ENCODE measurements around the gene FOXF2.

The FOXF2 gene

DNA sequence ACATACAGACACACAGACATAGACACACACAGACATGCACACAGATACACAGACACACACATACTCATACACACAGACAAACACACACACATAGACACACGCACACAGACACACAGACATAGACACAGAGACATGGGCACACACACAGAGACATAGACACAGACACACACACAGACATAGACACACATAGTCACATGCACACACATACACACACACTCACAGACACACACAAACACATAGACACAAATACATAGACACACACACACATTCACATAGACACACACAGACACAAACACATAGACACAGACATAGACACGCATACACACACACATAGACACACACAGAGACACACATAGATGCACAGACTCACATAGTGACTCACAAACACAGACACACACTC, 13.5 kb downstream of the FOXF2 start:
- H3K9me3 ChIP-seq (ENCODE audit: severe bottlenecking) = no peaks in the 10 kb centered on the region
- H3K4me3 ChIP-seq (ENCODE audit: low read depth, low read length) = no peak overlapping the region
- H3K27me3 ChIP-seq (ENCODE audit: insufficient read depth, low read depth, severe bottlenecking) = peaks cover 29% of the 10 kb centered on the region
- DNase-seq = no peak
- H3K27ac ChIP-seq = no peak overlapping the region
- H3K36me3 ChIP-seq = no peaks in the 10 kb centered on the region
- TF ChIP-seq, protein P1, sequence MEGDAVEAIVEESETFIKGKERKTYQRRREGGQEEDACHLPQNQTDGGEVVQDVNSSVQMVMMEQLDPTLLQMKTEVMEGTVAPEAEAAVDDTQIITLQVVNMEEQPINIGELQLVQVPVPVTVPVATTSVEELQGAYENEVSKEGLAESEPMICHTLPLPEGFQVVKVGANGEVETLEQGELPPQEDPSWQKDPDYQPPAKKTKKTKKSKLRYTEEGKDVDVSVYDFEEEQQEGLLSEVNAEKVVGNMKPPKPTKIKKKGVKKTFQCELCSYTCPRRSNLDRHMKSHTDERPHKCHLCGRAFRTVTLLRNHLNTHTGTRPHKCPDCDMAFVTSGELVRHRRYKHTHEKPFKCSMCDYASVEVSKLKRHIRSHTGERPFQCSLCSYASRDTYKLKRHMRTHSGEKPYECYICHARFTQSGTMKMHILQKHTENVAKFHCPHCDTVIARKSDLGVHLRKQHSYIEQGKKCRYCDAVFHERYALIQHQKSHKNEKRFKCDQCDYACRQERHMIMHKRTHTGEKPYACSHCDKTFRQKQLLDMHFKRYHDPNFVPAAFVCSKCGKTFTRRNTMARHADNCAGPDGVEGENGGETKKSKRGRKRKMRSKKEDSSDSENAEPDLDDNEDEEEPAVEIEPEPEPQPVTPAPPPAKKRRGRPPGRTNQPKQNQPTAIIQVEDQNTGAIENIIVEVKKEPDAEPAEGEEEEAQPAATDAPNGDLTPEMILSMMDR (IDR thresholded peaks at IDR 0.05; ENCODE audit: low read depth, low read length) = no peak

DNA sequence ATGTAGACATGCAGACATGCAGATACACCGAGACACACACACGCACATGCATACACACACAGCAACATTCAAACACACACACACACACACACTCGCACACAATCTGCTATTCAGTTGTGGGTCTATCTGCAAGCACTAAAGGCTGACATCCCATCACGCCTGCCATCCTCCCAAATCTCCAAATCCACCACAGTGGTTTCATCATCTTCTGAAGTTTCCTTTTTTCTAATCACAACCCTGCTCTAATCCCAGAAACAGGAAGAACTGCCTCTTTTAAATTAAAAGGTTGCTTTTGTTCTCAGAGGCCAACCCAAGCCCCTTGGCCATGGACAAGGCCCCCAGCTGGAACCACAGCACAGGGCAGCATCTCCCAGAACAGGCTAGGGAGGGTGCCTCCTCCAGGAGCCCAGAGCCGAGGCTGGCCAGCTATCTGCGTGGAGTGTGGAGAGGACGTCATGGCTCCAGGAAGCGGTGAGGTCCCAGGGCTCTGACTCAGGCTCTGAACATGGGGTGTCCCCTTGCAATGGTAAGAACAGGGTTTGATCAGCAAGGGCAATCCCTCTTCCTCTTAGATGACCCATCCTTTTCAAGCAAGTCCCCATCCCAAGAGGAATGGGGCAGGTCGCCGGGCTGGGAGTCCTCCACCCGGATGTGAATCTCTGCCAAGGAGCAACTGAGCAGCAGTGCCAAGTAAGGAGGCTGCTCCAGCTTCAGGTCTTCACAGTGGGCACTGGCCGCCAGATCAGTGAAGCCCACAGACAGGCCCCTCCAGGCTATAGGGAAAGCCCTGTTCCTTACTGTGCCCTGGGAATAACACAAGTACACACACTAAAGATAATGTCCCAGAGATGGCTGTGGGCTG, 14.7 kb downstream of the FOXF2 start:
- no peak overlapping the region for H3K4me3 ChIP-seq (ENCODE audit: low read depth, low read length)
- DNase-seq = no peak
- H3K36me3 ChIP-seq = no peaks in the 10 kb centered on the region
- TF ChIP-seq, protein P1 (IDR thresholded peaks at IDR 0.05; ENCODE audit: low read depth, low read length) = no peak
- H3K9me3 ChIP-seq (ENCODE audit: severe bottlenecking) = no peaks in the 10 kb centered on the region
- H3K27me3 ChIP-seq (ENCODE audit: insufficient read depth, low read depth, severe bottlenecking) = peaks cover 17% of the 10 kb centered on the region
- no peak overlapping the region for H3K27ac ChIP-seq

DNA sequence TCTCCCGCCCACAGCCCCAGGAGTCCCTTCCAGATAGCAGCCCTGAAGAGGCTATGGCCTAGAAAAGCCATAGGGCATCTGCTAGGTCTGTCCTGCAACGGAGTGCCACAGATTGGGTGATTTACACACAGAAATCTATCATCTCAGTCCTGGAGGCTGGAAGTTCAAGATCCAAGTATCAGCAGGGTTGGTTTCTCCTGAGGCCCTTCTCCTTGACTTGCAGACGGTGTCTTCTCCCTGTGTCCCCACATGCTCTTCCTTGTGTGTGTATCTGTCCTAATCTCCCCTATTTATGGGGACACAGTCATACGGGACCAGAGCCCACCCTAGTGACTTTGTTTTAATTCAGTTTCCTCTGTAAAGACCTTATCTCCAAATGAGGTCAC, 15.3 kb downstream of the FOXF2 start:
- Histone ChIP-seq H3K36me3 (no peaks in the 10 kb centered on the region), H3K4me3 (ENCODE audit: low read depth, low read length) (no peak overlapping the region), H3K27me3 (ENCODE audit: insufficient read depth, low read depth, severe bottlenecking) (peaks cover 11% of the 10 kb centered on the region), H3K9me3 (ENCODE audit: severe bottlenecking) (no peaks in the 10 kb centered on the region), H3K27ac (no peak overlapping the region)
- TF ChIP-seq, protein P1 (IDR thresholded peaks at IDR 0.05; ENCODE audit: low read depth, low read length) = no peak
- no peak for DNase-seq

DNA sequence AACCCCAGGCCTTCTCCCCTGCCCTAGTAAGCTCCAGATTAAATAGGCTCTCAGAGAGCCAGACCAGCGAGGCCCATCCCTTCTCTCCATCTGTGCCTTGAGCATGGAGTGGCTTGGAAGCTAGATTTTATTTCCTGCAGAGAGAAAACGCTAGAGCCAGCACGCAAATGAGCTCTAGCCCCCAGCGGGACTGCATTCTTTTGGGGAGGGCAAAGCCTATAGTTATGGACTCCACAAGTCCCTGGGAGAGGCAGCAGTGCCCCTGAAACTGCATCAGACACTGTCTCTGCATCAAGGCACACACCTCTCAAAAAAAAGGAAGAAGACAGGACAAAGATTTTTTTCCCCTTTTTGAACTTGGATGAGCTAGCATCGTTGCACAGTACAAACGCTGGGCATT, 15.8 kb downstream of the FOXF2 start:
- no peaks in the 10 kb centered on the region for H3K9me3 ChIP-seq (ENCODE audit: severe bottlenecking)
- no peak overlapping the region for H3K4me3 ChIP-seq (ENCODE audit: low read depth, low read length)
- H3K36me3 ChIP-seq = no peaks in the 10 kb centered on the region
- TF ChIP-seq, protein P1 (IDR thresholded peaks at IDR 0.05; ENCODE audit: low read depth, low read length) = no peak
- H3K27me3 ChIP-seq (ENCODE audit: insufficient read depth, low read depth, severe bottlenecking) = peaks cover 7% of the 10 kb centered on the region
- DNase-seq = no peak
- H3K27ac ChIP-seq = no peak overlapping the region

DNA sequence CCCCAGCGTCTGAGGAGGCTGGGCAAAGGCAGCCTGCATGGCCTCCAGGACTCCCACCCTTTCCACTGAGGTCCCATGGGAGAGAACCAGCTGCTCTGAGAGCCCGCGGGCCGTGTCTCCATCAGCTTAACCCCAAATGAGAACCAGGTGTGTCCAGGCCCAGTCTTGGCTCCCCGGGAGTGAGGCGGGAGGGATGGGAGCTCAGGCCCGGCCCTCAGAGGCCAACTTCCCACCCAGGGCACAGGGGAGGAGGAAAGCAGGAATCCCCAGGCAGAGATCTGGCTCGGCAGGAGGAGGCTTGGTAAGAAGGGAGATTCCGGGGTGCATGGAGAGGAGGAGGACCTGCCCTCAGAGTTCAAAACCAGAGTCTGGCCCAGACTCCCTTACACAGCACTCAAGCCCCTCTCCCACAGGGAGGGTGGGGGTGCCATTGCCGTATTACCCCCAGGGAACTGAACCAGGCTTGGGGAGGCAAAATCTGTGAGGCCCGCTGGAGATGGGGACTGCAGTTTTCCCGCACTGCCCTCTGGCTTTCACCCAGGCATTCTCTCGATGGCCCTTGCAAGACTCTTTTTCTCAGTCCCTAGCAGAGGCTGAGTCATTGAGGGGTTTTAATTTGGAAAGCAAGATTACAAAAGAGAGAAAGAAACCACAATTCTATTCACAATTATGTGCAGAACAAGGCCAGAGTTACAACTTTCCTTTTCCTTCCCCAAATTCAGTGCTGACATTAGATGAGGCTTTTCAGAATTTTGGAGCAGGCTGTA, 17.1 kb downstream of the FOXF2 start:
- Histone ChIP-seq H3K36me3 (no peaks in the 10 kb centered on the region), H3K27ac (no peak overlapping the region), H3K27me3 (ENCODE audit: insufficient read depth, low read depth, severe bottlenecking) (no peaks in the 10 kb centered on the region), H3K9me3 (ENCODE audit: severe bottlenecking) (no peaks in the 10 kb centered on the region), H3K4me3 (ENCODE audit: low read depth, low read length) (no peak overlapping the region)
- TF ChIP-seq, protein P1 (IDR thresholded peaks at IDR 0.05; ENCODE audit: low read depth, low read length) = no peak
- DNase-seq = no peak

Data from WERI-Rb-1 (cell line).